ENCODE measurements around the gene SDR42E1.

DNA sequence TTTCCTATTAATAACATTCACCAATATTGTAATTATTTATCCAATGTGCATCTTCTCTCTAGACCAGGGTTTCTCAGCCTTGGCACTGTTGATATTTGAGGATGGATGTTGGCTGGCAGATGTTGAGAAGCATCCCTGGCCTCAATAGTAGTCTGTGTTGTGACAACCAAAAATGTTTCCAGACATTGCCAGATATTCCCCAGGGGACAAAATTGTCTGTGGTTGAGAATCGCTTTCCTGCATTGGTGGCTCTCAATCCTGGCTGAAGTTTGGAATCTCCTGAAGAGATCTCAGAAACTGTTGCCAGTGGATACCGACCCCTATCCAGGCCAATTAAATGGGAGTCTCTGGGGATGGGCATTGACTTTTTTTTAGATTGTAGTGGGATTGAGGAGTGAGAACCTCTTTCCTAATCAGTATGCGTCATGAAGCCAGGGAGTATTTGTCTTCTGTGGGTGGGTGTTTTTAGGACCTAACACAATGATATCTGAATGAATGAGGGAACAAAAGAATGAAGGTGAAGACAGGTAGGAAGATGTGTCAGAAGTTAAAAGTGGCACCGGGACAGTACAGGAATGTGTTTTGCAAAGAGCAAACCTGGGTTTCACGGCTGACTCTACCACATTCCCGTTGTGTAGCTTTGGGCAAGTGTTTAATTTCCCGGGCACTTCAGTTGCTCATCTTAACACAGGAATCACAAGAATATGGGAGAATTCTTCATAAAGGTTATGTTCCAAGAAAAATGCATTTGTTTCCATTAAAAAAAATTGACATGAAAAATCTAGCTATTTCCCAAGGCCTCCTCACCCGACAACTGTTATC is 48.1 kb upstream of the SDR42E1 start:
- TF ChIP-seq, protein P1, sequence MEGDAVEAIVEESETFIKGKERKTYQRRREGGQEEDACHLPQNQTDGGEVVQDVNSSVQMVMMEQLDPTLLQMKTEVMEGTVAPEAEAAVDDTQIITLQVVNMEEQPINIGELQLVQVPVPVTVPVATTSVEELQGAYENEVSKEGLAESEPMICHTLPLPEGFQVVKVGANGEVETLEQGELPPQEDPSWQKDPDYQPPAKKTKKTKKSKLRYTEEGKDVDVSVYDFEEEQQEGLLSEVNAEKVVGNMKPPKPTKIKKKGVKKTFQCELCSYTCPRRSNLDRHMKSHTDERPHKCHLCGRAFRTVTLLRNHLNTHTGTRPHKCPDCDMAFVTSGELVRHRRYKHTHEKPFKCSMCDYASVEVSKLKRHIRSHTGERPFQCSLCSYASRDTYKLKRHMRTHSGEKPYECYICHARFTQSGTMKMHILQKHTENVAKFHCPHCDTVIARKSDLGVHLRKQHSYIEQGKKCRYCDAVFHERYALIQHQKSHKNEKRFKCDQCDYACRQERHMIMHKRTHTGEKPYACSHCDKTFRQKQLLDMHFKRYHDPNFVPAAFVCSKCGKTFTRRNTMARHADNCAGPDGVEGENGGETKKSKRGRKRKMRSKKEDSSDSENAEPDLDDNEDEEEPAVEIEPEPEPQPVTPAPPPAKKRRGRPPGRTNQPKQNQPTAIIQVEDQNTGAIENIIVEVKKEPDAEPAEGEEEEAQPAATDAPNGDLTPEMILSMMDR (conservative IDR thresholded peaks at IDR 0.05; ENCODE audit: low read length) = no peak
- TF ChIP-seq EZH2phosphoT487 (IDR thresholded peaks at IDR 0.05; ENCODE audit: borderline replicate concordance) = no peak
